HL-60 (cell line): ENCODE results near the gene CAMK2D.

Experiments used
- GABPA ChIP-seq: IDR thresholded peaks from 2 replicates; pipeline ENCODE4 v1.6.1; 2012; ENCODE audit warnings: low read depth
- REST ChIP-seq: IDR thresholded peaks from 2 replicates; pipeline ENCODE4 v1.6.1; 2012; ENCODE audit warnings: low read depth; ENCODE audit not compliant: insufficient replicate concordance

GRCh38 chr4:113763029-113763285 lies 1.4 kb upstream of the CAMK2D start:
- no peak for TF ChIP-seq REST
- no peak for TF ChIP-seq GABPA
